HUES48 (cell line): ENCODE results near the gene DIRAS2.

Experiments
- H3K27ac ChIP-seq: one replicate; pipeline ENCODE4 v1.7.0; 2013; ENCODE audit warnings: low read depth, low read length, inconsistent platforms
- H3K27me3 ChIP-seq: 2 replicates; pipeline ENCODE4 v1.6.1; 2013; ENCODE audit warnings: mild to moderate bottlenecking, low read length; ENCODE audit not compliant: control insufficient read depth, insufficient read depth
- H3K36me3 ChIP-seq: 2 replicates; pipeline ENCODE4 v1.6.1; 2013; ENCODE audit warnings: low read length; ENCODE audit not compliant: control insufficient read depth, insufficient read depth
- H3K4me1 ChIP-seq: 2 replicates; pipeline ENCODE4 v1.6.1; 2013; ENCODE audit warnings: mild to moderate bottlenecking, low read length; ENCODE audit not compliant: control insufficient read depth, insufficient read depth
- H3K4me3 ChIP-seq: 2 replicates; pipeline ENCODE4 v1.5.1; 2013; ENCODE audit warnings: mild to moderate bottlenecking, low read depth, low read length
- H3K9ac ChIP-seq: 2 replicates; pipeline ENCODE4 v1.6.1; 2013; ENCODE audit warnings: mild to moderate bottlenecking, low read depth, low read length, moderate library complexity
- H3K9me3 ChIP-seq: 2 replicates; pipeline ENCODE4 v1.6.1; 2013; ENCODE audit warnings: low read length; ENCODE audit not compliant: control insufficient read depth, insufficient read depth

The DIRAS2 gene

GRCh38 chr9:90569511-90569910 lies 73.1 kb downstream of the DIRAS2 start:
- H3K27ac ChIP-seq: no peak overlapping the region
- no peak overlapping the region for H3K4me3 ChIP-seq

GRCh38 chr9:90568667-90569066 lies 74.0 kb downstream of the DIRAS2 start:
- Histone ChIP-seq H3K27ac (no peak overlapping the region), H3K9ac (no peak overlapping the region), H3K9me3 (no peaks in the 10 kb centered on the region), H3K4me3 (no peak overlapping the region), H3K4me1 (no peaks in the 10 kb centered on the region), H3K27me3 (no peaks in the 10 kb centered on the region), H3K36me3 (no peaks in the 10 kb centered on the region)

More at GRCh38 chr9:90569511-90569910, 73.1 kb downstream of the DIRAS2 start:
- H3K36me3 ChIP-seq: no peaks in the 10 kb centered on the region
- no peaks in the 10 kb centered on the region for H3K27me3 ChIP-seq
- H3K4me1 ChIP-seq: no peaks in the 10 kb centered on the region
- H3K9me3 ChIP-seq: no peaks in the 10 kb centered on the region
- H3K9ac ChIP-seq: no peak overlapping the region

- Histone ChIP-seq H3K27me3 (no peaks in the 10 kb centered on the region), H3K36me3 (no peaks in the 10 kb centered on the region), H3K4me3 (no peak overlapping the region), H3K9me3 (no peaks in the 10 kb centered on the region), H3K9ac (no peak overlapping the region), H3K27ac (no peak overlapping the region), H3K4me1 (no peaks in the 10 kb centered on the region)
Observed at GRCh38 chr9:90562229-90562628, 80.4 kb downstream of the DIRAS2 start.
